Lower leg skin (tissue), 4 donors: ENCODE results near the gene RPL13. TPM values are rescaled to one million over a fixed set of nuclear protein-coding genes. Genes with fewer than 3 reads are reported as not detected.

Source experiments
- DNase-seq, 2 donors: peaks; one replicate each; pipeline ENCODE4 v3.0.0-alpha.2; 2019; ENCODE audit warnings: low spot score in 2 of 2
- H3K4me3 ChIP-seq: fragments of 200-600 bp; sonication (generic); 2 replicates; pipeline ENCODE4 v1.5.1; 2017; ENCODE audit warnings: mild to moderate bottlenecking, low read depth; ENCODE audit not compliant: poor library complexity, severe bottlenecking
- POLR2A ChIP-seq, 2 donors: fragments of 450-650 bp; IDR thresholded peaks; one replicate each; pipeline ENCODE4 v1.6.1; 2016 to 2017; ENCODE audit warnings: antibody characterized with exemption in 2 of 2, mild to moderate bottlenecking in 1 of 2, moderate library complexity in 1 of 2
- WGBS, 2 donors: methylation state at CpG; one replicate each; pipeline ENCODE4 v1.1.5; 2018; 5-methylcytosine and 5-hydroxymethylcytosine counted together
- intact Hi-C: fragments of 100-400 bp; cut with DNase I; formaldehyde crosslinking; loops from one replicate; pipeline ENCODE4 v1.15.0; 2023; ENCODE audit warnings: low total_unique reads
- total RNA-seq, 4 donors: library from RNA; depleted of rRNA; stranded (reverse); fragments of >200 nt; gene quantifications; one replicate each; pipeline ENCODE4 v1.1.0, GENCODE V29; 2016
- TF ChIP-seq, protein P1 (sequence below), 3 donors: fragments of 450-650 bp; IDR thresholded peaks; one replicate each; pipeline ENCODE4 v1.5.1; 2016; ENCODE audit warnings: antibody characterized with exemption in 3 of 3, mild to moderate bottlenecking in 3 of 3, moderate library complexity in 2 of 3

Gene RPL13
- total RNA-seq, 4 donors from 2014 or later, result 8,523 to 25,229 (median 9,742) TPM

- WGBS, 2 donors, result 23 to 30% methylated on average over 38 to 79 of the region's 89 CpGs
- TF ChIP-seq, protein P1, sequence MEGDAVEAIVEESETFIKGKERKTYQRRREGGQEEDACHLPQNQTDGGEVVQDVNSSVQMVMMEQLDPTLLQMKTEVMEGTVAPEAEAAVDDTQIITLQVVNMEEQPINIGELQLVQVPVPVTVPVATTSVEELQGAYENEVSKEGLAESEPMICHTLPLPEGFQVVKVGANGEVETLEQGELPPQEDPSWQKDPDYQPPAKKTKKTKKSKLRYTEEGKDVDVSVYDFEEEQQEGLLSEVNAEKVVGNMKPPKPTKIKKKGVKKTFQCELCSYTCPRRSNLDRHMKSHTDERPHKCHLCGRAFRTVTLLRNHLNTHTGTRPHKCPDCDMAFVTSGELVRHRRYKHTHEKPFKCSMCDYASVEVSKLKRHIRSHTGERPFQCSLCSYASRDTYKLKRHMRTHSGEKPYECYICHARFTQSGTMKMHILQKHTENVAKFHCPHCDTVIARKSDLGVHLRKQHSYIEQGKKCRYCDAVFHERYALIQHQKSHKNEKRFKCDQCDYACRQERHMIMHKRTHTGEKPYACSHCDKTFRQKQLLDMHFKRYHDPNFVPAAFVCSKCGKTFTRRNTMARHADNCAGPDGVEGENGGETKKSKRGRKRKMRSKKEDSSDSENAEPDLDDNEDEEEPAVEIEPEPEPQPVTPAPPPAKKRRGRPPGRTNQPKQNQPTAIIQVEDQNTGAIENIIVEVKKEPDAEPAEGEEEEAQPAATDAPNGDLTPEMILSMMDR (IDR thresholded peaks at IDR 0.05), result no peak
- TF ChIP-seq POLR2A (IDR thresholded peaks at IDR 0.05), result no peak
- intact Hi-C loops, result no loop called here
- no peak for DNase-seq
- no peak overlapping the region for H3K4me3 ChIP-seq
Measured at GRCh38 chr16:89576153-89577054, 15.9 kb downstream of the RPL13 start.

DNA sequence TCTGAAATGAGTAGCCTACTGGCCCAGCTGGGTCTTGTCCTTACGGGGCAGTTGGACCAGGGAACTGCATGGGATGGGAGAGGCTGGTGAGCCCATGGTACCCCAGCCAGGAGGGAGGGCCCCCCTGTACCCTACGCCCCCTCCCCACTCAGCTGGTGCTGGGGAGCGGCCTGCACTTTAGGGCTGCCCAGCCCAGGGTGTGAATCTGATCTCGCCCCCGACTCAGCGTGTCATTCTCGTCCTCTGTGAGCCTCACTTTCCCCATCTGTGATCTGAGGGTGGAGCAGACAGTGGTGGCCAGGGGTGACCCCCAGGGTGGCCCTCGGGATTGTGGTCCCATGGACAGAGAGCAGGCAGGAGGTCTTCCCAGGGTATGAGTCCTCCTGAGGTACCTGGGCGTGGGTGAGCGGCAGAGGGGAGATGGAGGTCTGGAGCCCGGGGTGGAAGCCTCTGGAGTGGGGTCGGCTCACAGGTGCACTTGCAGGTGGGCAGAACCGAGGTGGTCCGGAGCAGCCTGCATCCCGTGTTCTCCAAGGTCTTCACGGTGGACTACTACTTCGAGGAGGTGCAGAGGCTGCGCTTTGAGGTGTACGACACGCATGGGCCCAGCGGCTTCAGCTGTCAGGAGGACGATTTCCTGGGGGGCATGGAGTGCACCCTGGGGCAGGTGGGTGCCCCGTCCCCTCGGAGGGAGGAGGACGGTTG is 16.7 kb downstream of the RPL13 start:
- intact Hi-C loops, result no loop called here
- WGBS, 2 donors, result 88 to 89% methylated on average over 25 of the region's 25 CpGs
- TF ChIP-seq, protein P1 (IDR thresholded peaks at IDR 0.05), result no peak
- no peak for TF ChIP-seq POLR2A (IDR thresholded peaks at IDR 0.05)
- no peak overlapping the region for H3K4me3 ChIP-seq
- DNase-seq, result no peak

- WGBS, 2 donors, result 90 to 94% methylated on average over 15 of the region's 15 CpGs
- DNase-seq, result no peak
- no peak overlapping the region for H3K4me3 ChIP-seq
- intact Hi-C loops, result no loop called here
- TF ChIP-seq, protein P1 (IDR thresholded peaks at IDR 0.05), result no peak
- no peak for TF ChIP-seq POLR2A (IDR thresholded peaks at IDR 0.05)
Measured at GRCh38 chr16:89579351-89579750, 18.9 kb downstream of the RPL13 start.

DNA sequence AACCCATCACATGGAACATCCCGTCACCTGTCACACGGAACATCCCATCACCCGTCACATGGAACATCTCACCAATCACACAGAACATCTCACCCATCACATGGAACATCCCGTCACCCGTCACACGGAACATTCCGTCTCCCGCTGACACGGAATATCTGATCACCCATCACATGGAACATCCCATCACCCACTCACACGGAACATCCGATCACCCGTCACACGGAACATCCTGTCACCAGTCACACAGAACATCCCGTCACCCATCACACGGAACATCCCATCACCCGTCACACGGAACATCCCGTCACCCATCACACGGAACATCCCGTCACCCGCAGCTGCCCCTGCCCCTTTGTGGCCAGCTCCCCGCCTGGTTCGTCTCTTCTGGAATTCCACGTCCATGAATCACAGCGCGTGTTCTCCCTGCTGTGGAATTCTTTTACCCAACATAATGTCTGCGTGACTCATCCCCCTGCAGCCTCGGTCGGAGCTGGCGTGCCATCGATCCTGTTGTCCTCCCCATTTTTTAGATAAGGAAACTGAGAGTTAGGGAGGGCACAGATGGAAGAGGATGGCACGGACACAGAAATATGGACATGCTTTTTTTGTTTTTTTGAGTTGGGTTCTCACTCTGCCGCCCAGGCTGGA is 20.7 kb downstream of the RPL13 start:
- 83 to 87% methylated on average over 33 of the region's 33 CpGs for WGBS, 2 donors
- intact Hi-C loops, result no loop called here
- H3K4me3 ChIP-seq, result no peak overlapping the region
- TF ChIP-seq, protein P1 (IDR thresholded peaks at IDR 0.05), result no peak
- no peak for TF ChIP-seq POLR2A (IDR thresholded peaks at IDR 0.05)
- no peak for DNase-seq

DNA sequence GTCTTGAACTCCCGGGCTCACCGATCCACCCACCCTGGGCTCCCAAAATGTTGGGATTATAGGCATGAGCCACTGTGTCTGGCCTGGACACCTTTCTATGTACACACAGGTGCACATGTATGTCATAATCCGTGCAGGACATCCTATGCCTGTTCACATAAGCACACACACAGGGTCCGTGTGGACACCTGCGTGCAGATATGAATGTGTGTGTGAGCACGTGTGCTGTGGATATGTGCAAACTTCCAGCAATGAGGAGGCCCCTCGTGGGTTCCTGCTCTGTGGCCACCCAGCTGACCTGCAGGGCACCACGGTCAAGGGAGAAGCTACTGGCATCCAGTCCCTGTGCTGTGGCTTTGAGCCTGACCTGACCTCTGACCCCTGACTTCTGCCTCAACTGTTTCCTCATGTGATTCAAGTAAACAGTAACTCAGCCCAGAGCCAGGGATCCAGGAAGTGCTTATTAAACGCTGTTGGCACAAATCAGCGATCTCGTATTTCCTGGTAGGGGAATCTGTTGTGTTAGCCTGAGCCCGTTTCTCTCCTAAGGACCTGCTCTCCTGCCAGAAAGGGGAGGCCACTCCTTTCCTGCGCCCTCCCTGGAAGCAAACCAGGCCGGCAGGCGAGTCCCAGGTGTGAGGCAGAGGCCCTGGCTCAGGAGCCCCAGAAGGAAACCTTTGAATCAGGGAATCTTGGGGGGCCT is 21.5 kb downstream of the RPL13 start:
- DNase-seq, result no peak
- no peak for TF ChIP-seq POLR2A (IDR thresholded peaks at IDR 0.05)
- TF ChIP-seq, protein P1 (IDR thresholded peaks at IDR 0.05), result no peak
- intact Hi-C loops, result no loop called here
- H3K4me3 ChIP-seq, result no peak overlapping the region
- 47 to 48% methylated on average over 13 to 15 of the region's 15 CpGs for WGBS, 2 donors
